ENCODE data around the gene COL6A5. TPM values are rescaled to one million over a fixed set of nuclear protein-coding genes. Genes with fewer than 3 reads are reported as not detected.

The COL6A5 gene
- total and polyA plus RNA-seq, 9 of the 15 experiments (the other 6 are each of a cell fraction or from before 2014, with no cell fraction given) = 1.5 to 9.7 (median 5.6) TPM

DNA sequence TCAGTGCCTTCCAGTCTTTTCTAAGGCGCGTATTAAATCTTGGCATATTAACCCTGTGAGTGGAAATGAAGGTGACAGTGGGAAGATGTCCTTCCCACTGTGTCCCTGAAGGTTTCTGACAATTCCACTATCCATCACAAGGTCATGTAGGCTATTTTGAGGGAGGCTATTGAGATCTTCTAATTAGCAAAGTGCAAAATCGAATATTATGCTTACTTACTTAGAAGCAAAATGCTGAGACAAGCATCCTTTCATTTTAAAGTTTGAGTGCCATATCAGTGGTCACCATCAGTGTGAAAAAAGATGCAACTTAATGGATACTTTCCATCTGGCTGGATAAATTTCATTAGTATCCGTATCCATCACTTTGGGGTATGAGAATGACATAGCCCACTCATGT is 77.6 kb downstream of the COL6A5 start:
- no peak overlapping the region for H3K4me2 ChIP-seq (ENCODE audit: insufficient read depth, low read length)
- H3K36me3 ChIP-seq (ENCODE audit: control insufficient read depth, insufficient read depth, low read length) = peaks cover 40% of the 10 kb centered on the region; the same call in 2 of the 3 replicates
- H2AFZ ChIP-seq (ENCODE audit: low read depth, low read length) = no peak overlapping the region
- no peak overlapping the region for H3K9ac ChIP-seq (ENCODE audit: insufficient read depth in 1 of 2, low read depth in 2 of 2, low read length in 2 of 2)
- no peaks in the 10 kb centered on the region for H4K20me1 ChIP-seq (replicated peaks; ENCODE audit: control insufficient read depth, insufficient read depth, low read length)
- H3K27me3 ChIP-seq (ENCODE audit: control insufficient read depth in 2 of 2, insufficient read depth in 2 of 2, low read length in 2 of 2) = no peaks in the 10 kb centered on the region
- FAIRE-seq (no peak), DNase-seq (ENCODE audit: extremely low read depth in 1 of 4, low spot score in 3 of 4) (no peak), ATAC-seq (no peak)
- BruUV-seq (replicated peaks) = no TSS peak
- ChIA-PET POLR2A (no interaction called here), CTCF (ENCODE audit: low intra/inter-chr PET ratio) (no interaction called here)
- H3K27ac ChIP-seq (ENCODE audit: extremely low read depth, low read depth, low read length) = no peak overlapping the region
- H3K9me3 ChIP-seq (replicated peaks; ENCODE audit: control insufficient read depth, insufficient read depth, low read depth, low read length) = no peaks in the 10 kb centered on the region
- intact Hi-C loops (cut with micrococcal nuclease) = no loop called here
- WGBS (ENCODE audit: insufficient coverage, low coverage, missing lambda C conversion rate) = 78% methylated on average over 4 of the region's 4 CpGs
- no peaks in the 10 kb centered on the region for H3K79me2 ChIP-seq (ENCODE audit: control insufficient read depth, insufficient read depth, low read length)
- in situ Hi-C loops (cut with MboI) = no loop called here
- no peaks in the 10 kb centered on the region; a peak in 1 of 5 replicates for H3K4me1 ChIP-seq (replicated peaks in 1 of 2; ENCODE audit: control insufficient read depth in 2 of 2, insufficient read depth in 2 of 2, low read length in 2 of 2)
- no peak overlapping the region for H3K4me3 ChIP-seq
- no peak for TF ChIP-seq RFX1 (IDR thresholded peaks at IDR 0.05)
- TF ChIP-seq, protein P1, sequence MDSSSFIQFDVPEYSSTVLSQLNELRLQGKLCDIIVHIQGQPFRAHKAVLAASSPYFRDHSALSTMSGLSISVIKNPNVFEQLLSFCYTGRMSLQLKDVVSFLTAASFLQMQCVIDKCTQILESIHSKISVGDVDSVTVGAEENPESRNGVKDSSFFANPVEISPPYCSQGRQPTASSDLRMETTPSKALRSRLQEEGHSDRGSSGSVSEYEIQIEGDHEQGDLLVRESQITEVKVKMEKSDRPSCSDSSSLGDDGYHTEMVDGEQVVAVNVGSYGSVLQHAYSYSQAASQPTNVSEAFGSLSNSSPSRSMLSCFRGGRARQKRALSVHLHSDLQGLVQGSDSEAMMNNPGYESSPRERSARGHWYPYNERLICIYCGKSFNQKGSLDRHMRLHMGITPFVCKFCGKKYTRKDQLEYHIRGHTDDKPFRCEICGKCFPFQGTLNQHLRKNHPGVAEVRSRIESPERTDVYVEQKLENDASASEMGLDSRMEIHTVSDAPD (CRISPR knock-in tag; IDR thresholded peaks at IDR 0.05) = no peak
- no peaks in the 10 kb centered on the region for H3K9me1 ChIP-seq (ENCODE audit: control insufficient read depth, insufficient read depth, low read length)

DNA sequence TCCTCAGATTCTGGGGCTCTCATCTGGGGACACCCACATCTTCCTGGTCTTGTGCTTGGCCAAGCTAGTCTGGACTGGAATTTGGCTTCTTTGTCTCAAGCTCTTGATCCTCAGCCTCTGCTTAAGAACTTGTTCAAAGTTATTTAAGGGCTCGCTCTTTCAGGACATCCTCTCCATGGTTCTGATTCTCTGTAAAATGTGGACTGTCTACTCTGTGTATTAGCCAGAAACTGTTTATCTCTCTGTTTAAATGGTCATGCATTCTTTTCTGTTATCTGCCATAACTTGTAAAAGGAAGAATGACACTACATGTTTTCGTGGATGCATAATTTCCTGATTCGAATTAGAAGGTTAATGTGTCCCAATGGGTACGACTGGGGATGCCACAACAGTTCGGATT is 79.4 kb downstream of the COL6A5 start:
- Histone ChIP-seq H3K27me3 (ENCODE audit: control insufficient read depth in 2 of 2, insufficient read depth in 2 of 2, low read length in 2 of 2) (no peaks in the 10 kb centered on the region), H3K36me3 (ENCODE audit: control insufficient read depth, insufficient read depth, low read length) (peaks cover 40% of the 10 kb centered on the region; the same call in 2 of the 3 replicates), H3K79me2 (ENCODE audit: control insufficient read depth, insufficient read depth, low read length) (no peaks in the 10 kb centered on the region), H4K20me1 (replicated peaks; ENCODE audit: control insufficient read depth, insufficient read depth, low read length) (no peaks in the 10 kb centered on the region), H3K9ac (ENCODE audit: insufficient read depth in 1 of 2, low read depth in 2 of 2, low read length in 2 of 2) (no peak overlapping the region), H3K9me1 (ENCODE audit: control insufficient read depth, insufficient read depth, low read length) (no peaks in the 10 kb centered on the region), H3K4me3 (no peak overlapping the region), H3K9me3 (replicated peaks; ENCODE audit: control insufficient read depth, insufficient read depth, low read depth, low read length) (no peaks in the 10 kb centered on the region), H3K4me2 (ENCODE audit: insufficient read depth, low read length) (no peak overlapping the region), H3K27ac (ENCODE audit: extremely low read depth, low read depth, low read length) (no peak overlapping the region), H2AFZ (ENCODE audit: low read depth, low read length) (no peak overlapping the region), H3K4me1 (replicated peaks in 1 of 2; ENCODE audit: control insufficient read depth in 2 of 2, insufficient read depth in 2 of 2, low read length in 2 of 2) (no peaks in the 10 kb centered on the region; a peak in 2 of 5 replicates)
- 81% methylated on average over 5 of the region's 5 CpGs for WGBS (ENCODE audit: insufficient coverage, low coverage, missing lambda C conversion rate)
- FAIRE-seq (no peak), ATAC-seq (no peak), DNase-seq (ENCODE audit: extremely low read depth in 1 of 4, low spot score in 3 of 4) (no peak)
- intact Hi-C loops (cut with micrococcal nuclease) = no loop called here
- BruUV-seq (replicated peaks) = no TSS peak
- ChIA-PET POLR2A (interaction anchor here (1.1 kb wide), 1 partner anchor 13 kb away, joined by 4 read pairs; no protein-coding TSS in a partner anchor), CTCF (ENCODE audit: low intra/inter-chr PET ratio) (no interaction called here)
- in situ Hi-C loops (cut with MboI) = no loop called here
- TF ChIP-seq, protein P2, sequence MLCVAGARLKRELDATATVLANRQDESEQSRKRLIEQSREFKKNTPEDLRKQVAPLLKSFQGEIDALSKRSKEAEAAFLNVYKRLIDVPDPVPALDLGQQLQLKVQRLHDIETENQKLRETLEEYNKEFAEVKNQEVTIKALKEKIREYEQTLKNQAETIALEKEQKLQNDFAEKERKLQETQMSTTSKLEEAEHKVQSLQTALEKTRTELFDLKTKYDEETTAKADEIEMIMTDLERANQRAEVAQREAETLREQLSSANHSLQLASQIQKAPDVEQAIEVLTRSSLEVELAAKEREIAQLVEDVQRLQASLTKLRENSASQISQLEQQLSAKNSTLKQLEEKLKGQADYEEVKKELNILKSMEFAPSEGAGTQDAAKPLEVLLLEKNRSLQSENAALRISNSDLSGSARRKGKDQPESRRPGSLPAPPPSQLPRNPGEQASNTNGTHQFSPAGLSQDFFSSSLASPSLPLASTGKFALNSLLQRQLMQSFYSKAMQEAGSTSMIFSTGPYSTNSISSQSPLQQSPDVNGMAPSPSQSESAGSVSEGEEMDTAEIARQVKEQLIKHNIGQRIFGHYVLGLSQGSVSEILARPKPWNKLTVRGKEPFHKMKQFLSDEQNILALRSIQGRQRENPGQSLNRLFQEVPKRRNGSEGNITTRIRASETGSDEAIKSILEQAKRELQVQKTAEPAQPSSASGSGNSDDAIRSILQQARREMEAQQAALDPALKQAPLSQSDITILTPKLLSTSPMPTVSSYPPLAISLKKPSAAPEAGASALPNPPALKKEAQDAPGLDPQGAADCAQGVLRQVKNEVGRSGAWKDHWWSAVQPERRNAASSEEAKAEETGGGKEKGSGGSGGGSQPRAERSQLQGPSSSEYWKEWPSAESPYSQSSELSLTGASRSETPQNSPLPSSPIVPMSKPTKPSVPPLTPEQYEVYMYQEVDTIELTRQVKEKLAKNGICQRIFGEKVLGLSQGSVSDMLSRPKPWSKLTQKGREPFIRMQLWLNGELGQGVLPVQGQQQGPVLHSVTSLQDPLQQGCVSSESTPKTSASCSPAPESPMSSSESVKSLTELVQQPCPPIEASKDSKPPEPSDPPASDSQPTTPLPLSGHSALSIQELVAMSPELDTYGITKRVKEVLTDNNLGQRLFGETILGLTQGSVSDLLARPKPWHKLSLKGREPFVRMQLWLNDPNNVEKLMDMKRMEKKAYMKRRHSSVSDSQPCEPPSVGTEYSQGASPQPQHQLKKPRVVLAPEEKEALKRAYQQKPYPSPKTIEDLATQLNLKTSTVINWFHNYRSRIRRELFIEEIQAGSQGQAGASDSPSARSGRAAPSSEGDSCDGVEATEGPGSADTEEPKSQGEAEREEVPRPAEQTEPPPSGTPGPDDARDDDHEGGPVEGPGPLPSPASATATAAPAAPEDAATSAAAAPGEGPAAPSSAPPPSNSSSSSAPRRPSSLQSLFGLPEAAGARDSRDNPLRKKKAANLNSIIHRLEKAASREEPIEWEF (CRISPR knock-in tag; IDR thresholded peaks at IDR 0.05) = no peak
- TF ChIP-seq THRAP3 (IDR thresholded peaks at IDR 0.05; ENCODE audit: borderline replicate concordance) = no peak
- no peak for TF ChIP-seq KAT7 (CRISPR knock-in tag; IDR thresholded peaks at IDR 0.05; ENCODE audit: borderline replicate concordance)
- TF ChIP-seq TSC22D4 (tag; IDR thresholded peaks at IDR 0.05) = no peak
- no peak for TF ChIP-seq ZNF830 (CRISPR knock-in tag; IDR thresholded peaks at IDR 0.05)
- TF ChIP-seq, protein P3, sequence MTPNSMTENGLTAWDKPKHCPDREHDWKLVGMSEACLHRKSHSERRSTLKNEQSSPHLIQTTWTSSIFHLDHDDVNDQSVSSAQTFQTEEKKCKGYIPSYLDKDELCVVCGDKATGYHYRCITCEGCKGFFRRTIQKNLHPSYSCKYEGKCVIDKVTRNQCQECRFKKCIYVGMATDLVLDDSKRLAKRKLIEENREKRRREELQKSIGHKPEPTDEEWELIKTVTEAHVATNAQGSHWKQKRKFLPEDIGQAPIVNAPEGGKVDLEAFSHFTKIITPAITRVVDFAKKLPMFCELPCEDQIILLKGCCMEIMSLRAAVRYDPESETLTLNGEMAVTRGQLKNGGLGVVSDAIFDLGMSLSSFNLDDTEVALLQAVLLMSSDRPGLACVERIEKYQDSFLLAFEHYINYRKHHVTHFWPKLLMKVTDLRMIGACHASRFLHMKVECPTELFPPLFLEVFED (CRISPR knock-in tag; conservative IDR thresholded peaks at IDR 0.05) = no peak

All from K562 (cell line).